OCI-LY7 (cell line): ENCODE results near the gene COL5A1. TPM values are rescaled to one million over a fixed set of nuclear protein-coding genes. Genes with fewer than 3 reads are reported as not detected.

Experiments used
- BruUV-seq: library from RNA; stranded (reverse); fragments of 400-500 nt; replicated peaks from 2 replicates; lab custom pipeline; 2021; lab: Mats Ljungman, UMichigan
- CTCF ChIA-PET: fragments of 300-600 bp; sonication (Branson Sonifier 250); formaldehyde crosslinking; loops from one replicate; lab custom pipeline; 2022; ENCODE audit warnings: antibody characterized with exemption; ENCODE audit not compliant: unreplicated experiment; lab: Charles Lee
- POLR2A ChIA-PET: fragments of 300-600 bp; sonication (Branson Sonifier 250); formaldehyde crosslinking; loops from one replicate; lab custom pipeline; 2022; ENCODE audit warnings: antibody characterized with exemption; lab: Charles Lee
- DNase-seq: peaks from one replicate; pipeline ENCODE4 v3.0.0-alpha.2; 2015; ENCODE audit warnings: low spot score
- H2AFZ ChIP-seq: fragments of 200-600 bp; sonication (generic), shearing (Covaris generic); 2 replicates; pipeline ENCODE4 v1.6.1; 2014; ENCODE audit warnings: mild to moderate bottlenecking, antibody characterized with exemption, low read length, moderate library complexity
- H3K27ac ChIP-seq: fragments of 200-600 bp; sonication (generic); 2 replicates; pipeline ENCODE4 v1.5.1; 2014; ENCODE audit warnings: mixed run types, low read depth, mild to moderate bottlenecking, moderate library complexity, low read length, inconsistent platforms; ENCODE audit not compliant: poor library complexity, severe bottlenecking
- H3K36me3 ChIP-seq: fragments of 200-600 bp; sonication (generic); 2 replicates; pipeline ENCODE4 v1.6.1; 2014; ENCODE audit warnings: mild to moderate bottlenecking, antibody characterized with exemption, low read length, moderate library complexity, mixed read lengths; ENCODE audit not compliant: insufficient read depth
- H3K4me1 ChIP-seq: fragments of 200-600 bp; sonication (generic); 2 replicates; pipeline ENCODE4 v1.5.1; 2014; ENCODE audit warnings: mild to moderate bottlenecking, low read length; ENCODE audit not compliant: insufficient read depth, poor library complexity, severe bottlenecking
- H3K4me2 ChIP-seq: fragments of 200-600 bp; sonication (generic); 2 replicates; pipeline ENCODE4 v1.6.1; 2014; ENCODE audit warnings: mild to moderate bottlenecking, low read length
- H3K4me3 ChIP-seq: fragments of 200-600 bp; sonication (generic); 2 replicates; pipeline ENCODE4 v1.5.1; 2014; ENCODE audit warnings: mild to moderate bottlenecking, low read depth, low read length; ENCODE audit not compliant: poor library complexity, severe bottlenecking
- H3K79me2 ChIP-seq: fragments of 200-600 bp; sonication (generic); 2 replicates; pipeline ENCODE4 v1.6.1; 2016; ENCODE audit warnings: low read depth, mild to moderate bottlenecking, low read length, moderate library complexity, mixed read lengths; ENCODE audit not compliant: insufficient read depth
- H3K9me2 ChIP-seq: fragments of 200-600 bp; sonication (generic); 2 replicates; pipeline ENCODE4 v1.6.1; 2016; ENCODE audit warnings: mild to moderate bottlenecking, low read length, mixed read lengths; ENCODE audit not compliant: insufficient read depth
- H3K9me3 ChIP-seq: fragments of 200-600 bp; sonication (generic); 2 replicates; pipeline ENCODE4 v1.6.1; 2014; ENCODE audit warnings: mild to moderate bottlenecking, mixed run types, low read length, mixed read lengths
- H4K20me1 ChIP-seq: fragments of 200-600 bp; sonication (generic); 2 replicates; pipeline ENCODE4 v1.6.1; 2014; ENCODE audit warnings: mild to moderate bottlenecking, antibody characterized with exemption, low read length, moderate library complexity, mixed read lengths; ENCODE audit not compliant: insufficient read depth
- CTCF ChIP-seq: fragments of 200-600 bp; sonication (generic); conservative IDR thresholded peaks from 2 replicates; pipeline ENCODE4 v1.5.1; 2014; ENCODE audit warnings: mild to moderate bottlenecking, antibody characterized with exemption, low read length, moderate library complexity, mixed read lengths
- EZH2phosphoT487 ChIP-seq: fragments of 200-600 bp; sonication (generic); IDR thresholded peaks from 2 replicates; pipeline ENCODE4 v1.6.1; 2018; ENCODE audit warnings: low read depth, borderline replicate concordance, mild to moderate bottlenecking, mixed run types, antibody characterized with exemption, low read length, moderate library complexity, mixed read lengths
- intact Hi-C: fragments of 100-400 bp; cut with micrococcal nuclease; formaldehyde crosslinking; loops from one replicate; pipeline ENCODE4 v1.10.0; 2022; ENCODE audit not compliant: unreplicated experiment
- total RNA-seq, 2 experiments: library from RNA; depleted of rRNA in 1 of 2; stranded (reverse); fragments of >200 nt in 1 of 2; shearing (Covaris generic) in 1 of 2; gene quantifications; 2 replicates each; pipeline ENCODE4 v1.2.3, GENCODE V29; 2014 to 2022

COL5A1 gene
- total RNA-seq, 2 experiments from 2014 or later = 12.2 to 28.6 TPM

GRCh38 chr9:134693641-134694367 is 52.2 kb downstream of the COL5A1 start:
- no peaks in the 10 kb centered on the region for H4K20me1 ChIP-seq
- H3K4me2 ChIP-seq = no peak overlapping the region
- no peaks in the 10 kb centered on the region for H3K36me3 ChIP-seq
- no peak for DNase-seq
- BruUV-seq = no TSS peak
- intact Hi-C loops = no loop called here
- TF ChIP-seq CTCF = no peak
- TF ChIP-seq EZH2phosphoT487 = no peak
- ChIA-PET CTCF (no interaction called here), POLR2A (interaction anchor here (0.7 kb wide), 1 partner anchor 129 kb away, joined by 3 read pairs; no protein-coding TSS in a partner anchor)
- H2AFZ ChIP-seq = no peak overlapping the region
- H3K9me3 ChIP-seq = no peaks in the 10 kb centered on the region
- H3K4me3 ChIP-seq = no peak overlapping the region
- H3K27ac ChIP-seq = no peak overlapping the region
- H3K9me2 ChIP-seq = no peaks in the 10 kb centered on the region
- H3K4me1 ChIP-seq = no peaks in the 10 kb centered on the region
- H3K79me2 ChIP-seq = no peaks in the 10 kb centered on the region

DNA sequence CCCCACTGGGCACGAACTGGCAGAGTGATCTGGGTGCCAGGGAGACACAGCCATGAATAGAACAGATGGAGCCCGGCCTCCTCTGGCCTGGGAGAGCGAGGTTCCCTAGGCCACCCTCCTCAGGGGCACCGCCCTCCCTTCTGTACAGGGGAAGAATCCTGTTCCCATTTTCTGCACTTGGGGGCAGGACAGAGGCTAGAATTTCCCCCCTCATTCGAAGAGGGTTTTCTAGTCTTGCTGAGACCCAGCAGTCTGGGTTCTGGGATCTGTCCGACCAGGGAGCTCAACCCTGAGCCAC is 52.7 kb downstream of the COL5A1 start:
- no peak for TF ChIP-seq EZH2phosphoT487
- no peak for TF ChIP-seq CTCF
- Histone ChIP-seq H3K4me3 (no peak overlapping the region), H3K9me3 (no peaks in the 10 kb centered on the region), H3K79me2 (no peaks in the 10 kb centered on the region), H3K4me1 (no peaks in the 10 kb centered on the region), H4K20me1 (no peaks in the 10 kb centered on the region), H3K27ac (no peak overlapping the region), H3K9me2 (no peaks in the 10 kb centered on the region), H3K4me2 (no peak overlapping the region), H2AFZ (no peak overlapping the region), H3K36me3 (no peaks in the 10 kb centered on the region)
- no peak for DNase-seq
- ChIA-PET POLR2A (no interaction called here), CTCF (no interaction called here)
- intact Hi-C loops = no loop called here
- BruUV-seq = no TSS peak

DNA sequence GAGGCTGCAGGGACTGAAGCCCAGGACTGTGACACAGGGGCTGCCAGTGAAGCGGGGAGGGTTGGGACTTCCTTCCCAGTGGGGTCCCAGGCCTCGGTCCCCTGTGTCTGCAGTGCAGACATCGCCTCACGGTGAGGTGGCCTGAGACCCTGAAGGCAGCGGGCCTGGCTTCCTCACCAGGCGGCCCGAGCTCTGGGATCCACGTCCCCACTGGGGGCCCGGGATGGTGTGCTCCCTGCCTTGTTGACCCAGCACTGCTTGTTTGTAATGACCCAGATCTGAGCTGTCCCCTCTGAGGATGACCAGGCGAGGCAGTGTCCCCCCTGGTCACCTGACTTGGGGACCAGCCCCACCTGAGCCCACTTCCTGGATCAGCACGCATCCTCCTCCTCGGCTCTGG is 53.1 kb downstream of the COL5A1 start:
- Histone ChIP-seq H3K4me2 (no peak overlapping the region), H3K4me1 (no peaks in the 10 kb centered on the region), H3K4me3 (no peak overlapping the region), H2AFZ (no peak overlapping the region), H4K20me1 (no peaks in the 10 kb centered on the region), H3K36me3 (no peaks in the 10 kb centered on the region), H3K9me2 (no peaks in the 10 kb centered on the region), H3K9me3 (no peaks in the 10 kb centered on the region), H3K79me2 (no peaks in the 10 kb centered on the region), H3K27ac (no peak overlapping the region)
- ChIA-PET CTCF (no interaction called here), POLR2A (no interaction called here)
- BruUV-seq = no TSS peak
- TF ChIP-seq EZH2phosphoT487 (no peak), CTCF (no peak)
- intact Hi-C loops = loop anchor here (5.0 kb wide), 1 partner anchor 43 kb away; no protein-coding TSS in a partner anchor
- no peak for DNase-seq
